Spleen (tissue), 7 donors: ENCODE data around the gene ZMAT3.

Experiments
- CTCF ChIP-seq, 11 experiments: fragments of 200-600 bp in 7 of 11; fragments of 450-650 bp in 4 of 11; sonication (generic) in 4 of 11; IDR thresholded peaks in 8 of 11; conservative IDR thresholded peaks in 3 of 11; 1 replicate in 7 of 11; 2 replicates in 4 of 11; pipeline versions ENCODE4 v1.4.0 to v1.8.0; 2016 to 2021; ENCODE audit warnings: antibody characterized with exemption in 11 of 11, inconsistent platforms in 4 of 11, mild to moderate bottlenecking in 1 of 11
- POLR2A ChIP-seq, 3 donors: fragments of 450-650 bp; IDR thresholded peaks; one replicate each; pipeline ENCODE4 v1.5.1; 2017; ENCODE audit warnings: antibody characterized with exemption in 3 of 3, mild to moderate bottlenecking in 1 of 3
- POLR2AphosphoS5 ChIP-seq, 3 donors: sonication (generic); formaldehyde crosslinking; IDR thresholded peaks; one replicate each; pipeline ENCODE4 v1.5.1; 2017; ENCODE audit warnings: antibody characterized with exemption in 3 of 3
- donor health status: DM: no; HTN: no; CAD: no; lungs with moderate emphysema.
- donor health status: DM: no; HTN: no; CAD: no.
- donor health status: DM: no; HTN: no; CAD: no.

- no peak for TF ChIP-seq CTCF (IDR thresholded peaks at IDR 0.05 in 8 of 11, conservative IDR thresholded peaks at IDR 0.05 in 3 of 11)
- no peak for TF ChIP-seq POLR2A (IDR thresholded peaks at IDR 0.05)
- TF ChIP-seq POLR2AphosphoS5 (IDR thresholded peaks at IDR 0.05), result no peak
These were observed 10.8 kb upstream of the ZMAT3 start for GRCh38 chr3:179082416-179082815.
